Upper lobe of right lung (tissue), 1 donor: ENCODE measurements around the gene GATAD2B. TPM values are rescaled to one million over a fixed set of nuclear protein-coding genes. Genes with fewer than 3 reads are reported as not detected.

Experiments used
- ATAC-seq: fragments of 200-7000 bp; cut with Tn5 transposase; one replicate; pipeline ENCODE4 v1.9.1; 2020; ENCODE audit warnings: mild to moderate bottlenecking, moderate library complexity
- DNase-seq: peaks from one replicate; pipeline ENCODE4 v3.0.0-alpha.2; 2020
- H3K27ac ChIP-seq: fragments of 200-600 bp; one replicate; pipeline ENCODE4 v1.8.0; 2022
- H3K27me3 ChIP-seq: fragments of 200-600 bp; one replicate; pipeline ENCODE4 v1.8.0; 2022; ENCODE audit warnings: mild to moderate bottlenecking
- H3K36me3 ChIP-seq: fragments of 200-600 bp; one replicate; pipeline ENCODE4 v1.8.0; 2022
- H3K4me1 ChIP-seq: fragments of 200-600 bp; one replicate; pipeline ENCODE4 v1.8.0; 2022
- H3K4me3 ChIP-seq: fragments of 200-600 bp; one replicate; pipeline ENCODE4 v1.8.0; 2022; ENCODE audit warnings: mild to moderate bottlenecking
- H3K9me3 ChIP-seq: fragments of 200-600 bp; one replicate; pipeline ENCODE4 v1.8.0; 2022
- CTCF ChIP-seq: fragments of 200-600 bp; IDR thresholded peaks from one replicate; pipeline ENCODE4 v1.8.0; 2022; ENCODE audit warnings: antibody characterized with exemption
- intact Hi-C: fragments of 100-400 bp; cut with DNase I; formaldehyde crosslinking; loops from one replicate; pipeline ENCODE4 v1.11.0; 2022
- total RNA-seq: library from RNA; stranded (reverse); fragmentation: NEBNext Ultra II Directional; extraction: Animal tissue kit (Norgen Biotek cat#: 25700); gene quantifications from one replicate; pipeline ENCODE4 v1.2.1, GENCODE V29; 2021
- donor health status: DM: no; HTN: yes; CAD: no; lungs with severe emphysema.

GATAD2B gene
- total RNA-seq, 1 donor from 2014 or later: 55.1 TPM

GRCh38 chr1:153967107-153967999 is 44.6 kb upstream of the GATAD2B start, which contains the start of gene CREB3L4:
CREB3L4 (plus strand) TSS chr1:153967902; CDS start chr1:153968526, 624 bp downstream.
- peak; percentile 55 for TF ChIP-seq CTCF
- H3K27ac ChIP-seq: peak within 1 kb of the TSS; percentile 94
- no peaks in the 10 kb centered on the region for H3K27me3 ChIP-seq
- H3K4me1 ChIP-seq: peaks cover 26% of the 10 kb centered on the region
- H3K36me3 ChIP-seq: no peaks in the 10 kb centered on the region
- no peaks in the 10 kb centered on the region for H3K9me3 ChIP-seq
- peak; percentile 94 for DNase-seq
- ATAC-seq: peak; percentile 85
- peak within 1 kb of the TSS; percentile 75 for H3K4me3 ChIP-seq
- intact Hi-C loops: no loop called here

DNA sequence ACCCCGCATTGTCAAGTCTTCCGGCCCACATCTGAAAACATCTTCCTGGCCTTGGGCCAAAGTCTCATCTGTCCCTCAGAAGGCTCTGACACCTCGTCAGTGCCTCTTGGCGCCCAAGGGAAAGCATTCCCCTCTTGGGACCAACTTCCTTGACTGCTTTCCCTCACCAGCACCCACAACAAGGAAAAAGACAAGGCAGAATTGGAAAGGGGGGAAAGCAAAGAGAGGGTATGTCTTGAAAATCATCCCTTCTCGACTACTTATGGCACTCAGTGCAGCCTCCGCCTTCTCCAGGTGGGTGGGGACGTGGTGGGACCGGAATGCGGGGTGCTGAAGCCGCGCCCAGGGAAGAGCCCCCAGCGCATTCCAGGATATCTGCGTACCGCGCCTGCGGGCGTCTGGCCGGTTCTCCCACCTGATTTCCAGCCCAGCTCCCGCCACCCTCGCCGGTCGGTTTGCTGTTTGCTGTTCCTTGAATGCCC is 41.1 kb upstream of the GATAD2B start:
- peaks cover 52% of the 10 kb centered on the region for H3K4me1 ChIP-seq
- peaks cover 14% of the 10 kb centered on the region for H3K36me3 ChIP-seq
- no peaks in the 10 kb centered on the region for H3K27me3 ChIP-seq
- intact Hi-C loops: no loop called here
- ATAC-seq (peak; percentile 5), DNase-seq (peak; percentile 82)
- TF ChIP-seq CTCF: no peak
- peak overlapping the region; percentile 72 for H3K4me3 ChIP-seq
- no peaks in the 10 kb centered on the region for H3K9me3 ChIP-seq
- H3K27ac ChIP-seq: peak overlapping the region; percentile 96

DNA sequence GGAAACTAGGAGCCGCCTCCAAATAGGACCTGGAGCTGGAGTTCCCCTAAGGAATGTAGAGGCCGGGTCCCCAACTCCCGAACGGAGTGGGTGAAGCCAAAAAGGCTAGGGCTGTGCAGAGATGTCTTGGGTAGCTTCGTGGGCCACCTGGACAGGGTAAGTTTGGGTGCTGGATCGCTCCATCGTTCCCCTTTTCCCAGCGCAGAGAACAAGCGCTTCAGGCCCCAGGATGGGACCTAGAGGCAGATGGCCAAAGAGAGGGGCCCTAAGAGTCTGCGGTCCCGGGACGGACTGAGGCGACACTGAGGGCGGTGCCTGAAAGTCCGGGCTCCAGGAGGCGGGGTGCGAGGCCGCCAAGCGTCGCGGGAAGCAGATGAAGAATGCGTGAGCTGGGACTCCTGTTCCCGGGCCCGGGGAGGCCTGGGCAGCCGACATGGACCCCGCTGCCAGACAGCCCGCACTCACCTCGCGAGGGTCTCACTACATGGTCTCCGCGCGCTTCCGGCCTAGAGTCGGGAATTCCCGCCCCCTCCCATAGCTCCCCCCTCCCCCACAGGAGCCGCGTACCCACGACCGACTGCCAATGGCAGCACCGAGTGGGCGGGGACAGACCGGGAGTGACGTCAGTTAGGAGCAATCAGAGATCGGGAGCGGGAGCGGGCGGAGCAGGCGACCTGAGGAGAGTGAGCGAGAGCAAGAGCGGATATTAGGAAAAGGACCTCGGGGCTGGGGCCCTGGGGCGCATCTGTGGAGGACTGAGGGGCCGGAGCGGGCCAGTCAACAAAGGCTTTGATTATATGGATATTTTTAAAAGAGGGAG is 40.5 kb upstream of the GATAD2B start, which contains the start of gene SLC39A1:
Gene SLC39A1, minus strand, starts transcription at position 508 of the 820 bp plus-strand sequence. CDS start 822 bp downstream, outside the sequence.
- Histone ChIP-seq H3K4me1 (peaks cover 47% of the 10 kb centered on the region), H3K36me3 (peaks cover 14% of the 10 kb centered on the region), H3K9me3 (no peaks in the 10 kb centered on the region), H3K27me3 (no peaks in the 10 kb centered on the region), H3K27ac (peak within 1 kb of the TSS; percentile 96), H3K4me3 (peak within 1 kb of the TSS; percentile 72)
- peak; percentile 85 for ATAC-seq
- intact Hi-C loops: no loop called here
- TF ChIP-seq CTCF: no peak
- peak; percentile 99 for DNase-seq

- Histone ChIP-seq H3K4me3 (peak overlapping the region; percentile 72), H3K27me3 (no peaks in the 10 kb centered on the region), H3K27ac (peak overlapping the region; percentile 96), H3K9me3 (no peaks in the 10 kb centered on the region), H3K36me3 (peaks cover 14% of the 10 kb centered on the region), H3K4me1 (peaks cover 46% of the 10 kb centered on the region)
- DNase-seq: no peak
- peak; percentile 17 for ATAC-seq
- intact Hi-C loops: no loop called here
- TF ChIP-seq CTCF: no peak
These were observed 39.6 kb upstream of the GATAD2B start for GRCh38 chr1:153962088-153963029.
